Left lung (tissue), 10 donors: ENCODE data around the gene EXOG. TPM values are rescaled to one million over a fixed set of nuclear protein-coding genes. Genes with fewer than 3 reads are reported as not detected.

Experiments
- ATAC-seq: fragments of 200-7000 bp; cut with Tn5 transposase; one replicate; pipeline ENCODE4 v1.9.1; 2020; ENCODE audit warnings: moderate library complexity
- DNase-seq, 4 donors: peaks; one replicate each; pipeline ENCODE4 v3.0.0-alpha.2; 2013 to 2020
- H3K27ac ChIP-seq, 2 donors: fragments of 200-600 bp; sonication (generic) in 1 of 2; one replicate each; pipeline versions ENCODE4 v1.5.0 to v1.8.0; 2020 to 2021
- H3K27me3 ChIP-seq, 2 donors: fragments of 200-600 bp; sonication (generic) in 1 of 2; one replicate each; pipeline versions ENCODE4 v1.5.0 to v1.8.0; 2020 to 2021
- H3K36me3 ChIP-seq, 2 donors: fragments of 200-600 bp; sonication (generic) in 1 of 2; one replicate each; pipeline versions ENCODE4 v1.5.0 to v1.8.0; 2020 to 2021
- H3K4me1 ChIP-seq, 2 donors: fragments of 200-600 bp; one replicate each; pipeline ENCODE4 v1.8.0; 2021
- H3K4me3 ChIP-seq, 2 donors: fragments of 200-600 bp; sonication (generic) in 1 of 2; one replicate each; pipeline versions ENCODE4 v1.5.0 to v1.8.0; 2020 to 2021; ENCODE audit warnings: mild to moderate bottlenecking in 1 of 2
- H3K9me3 ChIP-seq, 2 donors: fragments of 200-600 bp; sonication (generic) in 1 of 2; one replicate each; pipeline versions ENCODE4 v1.5.0 to v1.8.0; 2020 to 2021
- CTCF ChIP-seq, 2 donors: fragments of 200-600 bp; sonication (generic) in 1 of 2; IDR thresholded peaks; one replicate each; pipeline versions ENCODE4 v1.5.0 to v1.8.0; 2021; ENCODE audit warnings: antibody characterized with exemption in 2 of 2
- intact Hi-C, 2 donors: fragments of 100-400 bp; cut with DNase I; formaldehyde crosslinking; loops; one replicate each; pipeline versions ENCODE4 v1.11.2 to v1.14.2; 2022
- polyA plus RNA-seq, 6 donors: library from polyadenylated mRNA; unstranded; fragments of 120-200 nt; gene quantifications; one replicate each; pipeline ENCODE4 v1.2.1, GENCODE V29; 2013; ENCODE audit not compliant: insufficient read length in 6 of 6
- total RNA-seq, 2 donors: library from RNA; stranded (reverse); fragmentation: NEBNext Ultra II Directional; extraction: Animal tissue kit (Norgen Biotek cat#: 25700); gene quantifications; one replicate each; pipeline ENCODE4 v1.2.1, GENCODE V29; 2021
- donor health status: DM: no; HTN: yes; CAD: no.
- donor health status: DM: no; HTN: no; CAD: no.

EXOG gene
- total and polyA plus RNA-seq, 8 donors = 12.8 to 25.6 (median 18.9) TPM

GRCh38 chr3:38549957-38550840 is 54.1 kb downstream of the EXOG start:
- Histone ChIP-seq H3K4me1 (no peaks in the 10 kb centered on the region), H3K4me3 (no peak overlapping the region), H3K27me3 (no peaks in the 10 kb centered on the region), H3K36me3 (no peaks in the 10 kb centered on the region), H3K9me3 (peaks cover 0 to 5% of the 10 kb centered on the region in 2 donors), H3K27ac (no peak overlapping the region)
- TF ChIP-seq CTCF (IDR thresholded peaks at IDR 0.05) = no peak
- DNase-seq = no peak
- intact Hi-C loops = no loop called here
- no peak for ATAC-seq

GRCh38 chr3:38551026-38551832 is 55.1 kb downstream of the EXOG start:
- H3K4me1 ChIP-seq = no peaks in the 10 kb centered on the region
- no peak overlapping the region for H3K27ac ChIP-seq
- no peak for ATAC-seq
- no peak for DNase-seq
- H3K36me3 ChIP-seq = no peaks in the 10 kb centered on the region
- H3K9me3 ChIP-seq = peaks cover 0 to 5% of the 10 kb centered on the region in 2 donors
- TF ChIP-seq CTCF (IDR thresholded peaks at IDR 0.05) = no peak
- no peak overlapping the region for H3K4me3 ChIP-seq
- H3K27me3 ChIP-seq = no peaks in the 10 kb centered on the region
- intact Hi-C loops = no loop called here

- H3K36me3 ChIP-seq = no peaks in the 10 kb centered on the region
- no peaks in the 10 kb centered on the region for H3K27me3 ChIP-seq
- H3K9me3 ChIP-seq = peaks cover 0 to 5% of the 10 kb centered on the region in 2 donors
- no peak overlapping the region for H3K27ac ChIP-seq
- no peak for TF ChIP-seq CTCF (IDR thresholded peaks at IDR 0.05)
- no peak for ATAC-seq
- no peaks in the 10 kb centered on the region for H3K4me1 ChIP-seq
- intact Hi-C loops = no loop called here
- H3K4me3 ChIP-seq = no peak overlapping the region
- DNase-seq = no peak
These were observed 56.2 kb downstream of the EXOG start for GRCh38 chr3:38552364-38552763.

- H3K4me1 ChIP-seq = no peaks in the 10 kb centered on the region
- no peak overlapping the region for H3K27ac ChIP-seq
- H3K36me3 ChIP-seq = no peaks in the 10 kb centered on the region
- intact Hi-C loops = no loop called here
- H3K9me3 ChIP-seq = peaks cover 0 to 5% of the 10 kb centered on the region in 2 donors
- no peak for DNase-seq
- no peak for TF ChIP-seq CTCF (IDR thresholded peaks at IDR 0.05)
- no peaks in the 10 kb centered on the region for H3K27me3 ChIP-seq
- H3K4me3 ChIP-seq = no peak overlapping the region
- ATAC-seq = no peak
These were observed 56.9 kb downstream of the EXOG start for GRCh38 chr3:38553071-38553470.
